ENCODE measurements around the gene GPD1L.

- no peak for TF ChIP-seq CTCF (IDR thresholded peaks at IDR 0.05; ENCODE audit: low read length)
- no peak for TF ChIP-seq EZH2 (IDR thresholded peaks at IDR 0.05; ENCODE audit: borderline replicate concordance, low read length)
Observed at GRCh38 chr3:32165442-32165841, 59.0 kb downstream of the GPD1L start.

All from OCI-LY1 (cell line).